DMS 273 treated with DMSO at 0.1 percent for 48 hours (cell line): ENCODE measurements around the gene PDHX.

Experiments used
- DNase-seq: peaks from one replicate; lab custom pipeline; 2025; lab: John Stamatoyannopoulos, UW

PDHX gene

GRCh38 chr11:34957606-34958005, 41.2 kb downstream of the PDHX start:
- no peak for DNase-seq

- DNase-seq: no peak
These were observed 43.4 kb downstream of the PDHX start for GRCh38 chr11:34959770-34960169.

GRCh38 chr11:34960277-34960676, 43.9 kb downstream of the PDHX start:
- DNase-seq: no peak

GRCh38 chr11:34962034-34962433, 45.6 kb downstream of the PDHX start:
- no peak for DNase-seq

- DNase-seq: no peak
These were observed 46.9 kb downstream of the PDHX start for GRCh38 chr11:34963351-34963750.

GRCh38 chr11:34964610-34965331, 48.4 kb downstream of the PDHX start:
- no peak for DNase-seq

GRCh38 chr11:34968862-34969261, 52.4 kb downstream of the PDHX start:
- DNase-seq: no peak

GRCh38 chr11:34970033-34970432, 53.6 kb downstream of the PDHX start:
- no peak for DNase-seq

- DNase-seq: no peak
These were observed 54.1 kb downstream of the PDHX start for GRCh38 chr11:34970480-34970879.

- DNase-seq: no peak
These were observed 55.5 kb downstream of the PDHX start for GRCh38 chr11:34971928-34972327.

- no peak for DNase-seq
These were observed 55.9 kb downstream of the PDHX start for GRCh38 chr11:34972366-34972765.

GRCh38 chr11:34972892-34973291, 56.5 kb downstream of the PDHX start:
- DNase-seq: no peak

- no peak for DNase-seq
These were observed 59.1 kb downstream of the PDHX start for GRCh38 chr11:34975482-34975881.

- DNase-seq: no peak
These were observed 60.2 kb downstream of the PDHX start for GRCh38 chr11:34976496-34977088.

- no peak for DNase-seq
These were observed 60.9 kb downstream of the PDHX start for GRCh38 chr11:34977089-34977912.

- DNase-seq: no peak
These were observed 62.1 kb downstream of the PDHX start for GRCh38 chr11:34978236-34979191.

- no peak for DNase-seq
These were observed 68.1 kb downstream of the PDHX start for GRCh38 chr11:34984514-34984913.

- no peak for DNase-seq
These were observed 70.6 kb downstream of the PDHX start for GRCh38 chr11:34986883-34987520.

GRCh38 chr11:34987617-34988016, 71.2 kb downstream of the PDHX start:
- no peak for DNase-seq

- no peak for DNase-seq
These were observed 72.2 kb downstream of the PDHX start for GRCh38 chr11:34988294-34989255.
